HepG2 (cell line): Measurements from ENCODE around the gene TMEFF1.
A peak's percentile ranks its signal among the peaks of the same experiment; 100 is the strongest.

ENCODE experiments used
- ARNT ChIP-seq: fragments of 450-650 bp; IDR thresholded peaks from 2 replicates; pipeline ENCODE4 v1.6.1; 2017
- ATF6 ChIP-seq: sonication (generic); formaldehyde crosslinking; conservative IDR thresholded peaks from 2 replicates; pipeline ENCODE4 v1.4.0; 2020; ENCODE audit warnings: missing genetic modification reagents
- CREB1 ChIP-seq, 2 experiments: fragments of 450-650 bp in 1 of 2; IDR thresholded peaks; 2 replicates each; pipeline ENCODE4 v1.6.1; 2016 to 2017; ENCODE audit warnings: control low read depth in 1 of 2, mild to moderate bottlenecking in 1 of 2, missing compliant biosample characterization in 1 of 2, missing genetic modification characterization in 1 of 2
- E2F1 ChIP-seq: sonication (generic); formaldehyde crosslinking; IDR thresholded peaks from 2 replicates; pipeline ENCODE4 v1.5.0; 2020; ENCODE audit warnings: missing genetic modification reagents
- NFE2L1 ChIP-seq: sonication (generic); formaldehyde crosslinking; IDR thresholded peaks from 2 replicates; pipeline ENCODE4 v1.4.0; 2020; ENCODE audit warnings: missing genetic modification reagents, mild to moderate bottlenecking, borderline replicate concordance
- TAF1 ChIP-seq: sonication (generic); formaldehyde crosslinking; IDR thresholded peaks from 2 replicates; pipeline ENCODE4 v1.4.0; 2020; ENCODE audit warnings: missing genetic modification reagents
- U2AF1 ChIP-seq: fragments of 200-400 bp; formaldehyde crosslinking; optimal IDR thresholded peaks from 2 replicates; pipeline ENCODE3; 2017; ENCODE audit warnings: mild to moderate bottlenecking, low read depth, low read length
- UBTF ChIP-seq: sonication (generic); formaldehyde crosslinking; IDR thresholded peaks from 2 replicates; pipeline ENCODE4 v1.4.0; 2020; ENCODE audit warnings: mild to moderate bottlenecking, missing genetic modification reagents
- ZNF333 ChIP-seq: sonication (generic); formaldehyde crosslinking; IDR thresholded peaks from 2 replicates; pipeline ENCODE4 v1.4.0; 2020; ENCODE audit warnings: mild to moderate bottlenecking, missing genetic modification reagents, borderline replicate concordance
- ZNF546 ChIP-seq: sonication (generic); formaldehyde crosslinking; conservative IDR thresholded peaks from 2 replicates; pipeline ENCODE4 v1.8.1; 2023; ENCODE audit warnings: mild to moderate bottlenecking, missing genetic modification reagents
- TF ChIP-seq, protein P1 (sequence below): sonication (generic); formaldehyde crosslinking; conservative IDR thresholded peaks from 2 replicates; pipeline ENCODE4 v1.4.0; 2020; ENCODE audit warnings: mild to moderate bottlenecking, missing genetic modification reagents, moderate library complexity
- TF ChIP-seq, protein P2 (sequence below): sonication (generic); formaldehyde crosslinking; IDR thresholded peaks from 2 replicates; pipeline ENCODE4 v1.5.0; 2020; ENCODE audit warnings: mild to moderate bottlenecking, missing genetic modification reagents, moderate library complexity

- TF ChIP-seq TAF1 (CRISPR knock-in tag), result no peak
- TF ChIP-seq ARNT, result no peak
- TF ChIP-seq, protein P1, sequence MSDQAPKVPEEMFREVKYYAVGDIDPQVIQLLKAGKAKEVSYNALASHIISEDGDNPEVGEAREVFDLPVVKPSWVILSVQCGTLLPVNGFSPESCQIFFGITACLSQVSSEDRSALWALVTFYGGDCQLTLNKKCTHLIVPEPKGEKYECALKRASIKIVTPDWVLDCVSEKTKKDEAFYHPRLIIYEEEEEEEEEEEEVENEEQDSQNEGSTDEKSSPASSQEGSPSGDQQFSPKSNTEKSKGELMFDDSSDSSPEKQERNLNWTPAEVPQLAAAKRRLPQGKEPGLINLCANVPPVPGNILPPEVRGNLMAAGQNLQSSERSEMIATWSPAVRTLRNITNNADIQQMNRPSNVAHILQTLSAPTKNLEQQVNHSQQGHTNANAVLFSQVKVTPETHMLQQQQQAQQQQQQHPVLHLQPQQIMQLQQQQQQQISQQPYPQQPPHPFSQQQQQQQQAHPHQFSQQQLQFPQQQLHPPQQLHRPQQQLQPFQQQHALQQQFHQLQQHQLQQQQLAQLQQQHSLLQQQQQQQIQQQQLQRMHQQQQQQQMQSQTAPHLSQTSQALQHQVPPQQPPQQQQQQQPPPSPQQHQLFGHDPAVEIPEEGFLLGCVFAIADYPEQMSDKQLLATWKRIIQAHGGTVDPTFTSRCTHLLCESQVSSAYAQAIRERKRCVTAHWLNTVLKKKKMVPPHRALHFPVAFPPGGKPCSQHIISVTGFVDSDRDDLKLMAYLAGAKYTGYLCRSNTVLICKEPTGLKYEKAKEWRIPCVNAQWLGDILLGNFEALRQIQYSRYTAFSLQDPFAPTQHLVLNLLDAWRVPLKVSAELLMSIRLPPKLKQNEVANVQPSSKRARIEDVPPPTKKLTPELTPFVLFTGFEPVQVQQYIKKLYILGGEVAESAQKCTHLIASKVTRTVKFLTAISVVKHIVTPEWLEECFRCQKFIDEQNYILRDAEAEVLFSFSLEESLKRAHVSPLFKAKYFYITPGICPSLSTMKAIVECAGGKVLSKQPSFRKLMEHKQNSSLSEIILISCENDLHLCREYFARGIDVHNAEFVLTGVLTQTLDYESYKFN, result 0 out of 2 replicates have a peak, but pooled peaks have one; percentile 27
- TF ChIP-seq ZNF333, result no peak
- TF ChIP-seq U2AF1, result no peak
- TF ChIP-seq ATF6 (CRISPR knock-in tag), result no peak
- no peak for TF ChIP-seq E2F1 (CRISPR knock-in tag)
- TF ChIP-seq ZNF546 (CRISPR knock-in tag), result no peak
- TF ChIP-seq CREB1 (IDR thresholded peaks at IDR 0.05), result no peak
- no peak for TF ChIP-seq CREB1 (CRISPR knock-in tag; IDR thresholded peaks at IDR 0.05)
- no peak for TF ChIP-seq UBTF
- TF ChIP-seq, protein P2, sequence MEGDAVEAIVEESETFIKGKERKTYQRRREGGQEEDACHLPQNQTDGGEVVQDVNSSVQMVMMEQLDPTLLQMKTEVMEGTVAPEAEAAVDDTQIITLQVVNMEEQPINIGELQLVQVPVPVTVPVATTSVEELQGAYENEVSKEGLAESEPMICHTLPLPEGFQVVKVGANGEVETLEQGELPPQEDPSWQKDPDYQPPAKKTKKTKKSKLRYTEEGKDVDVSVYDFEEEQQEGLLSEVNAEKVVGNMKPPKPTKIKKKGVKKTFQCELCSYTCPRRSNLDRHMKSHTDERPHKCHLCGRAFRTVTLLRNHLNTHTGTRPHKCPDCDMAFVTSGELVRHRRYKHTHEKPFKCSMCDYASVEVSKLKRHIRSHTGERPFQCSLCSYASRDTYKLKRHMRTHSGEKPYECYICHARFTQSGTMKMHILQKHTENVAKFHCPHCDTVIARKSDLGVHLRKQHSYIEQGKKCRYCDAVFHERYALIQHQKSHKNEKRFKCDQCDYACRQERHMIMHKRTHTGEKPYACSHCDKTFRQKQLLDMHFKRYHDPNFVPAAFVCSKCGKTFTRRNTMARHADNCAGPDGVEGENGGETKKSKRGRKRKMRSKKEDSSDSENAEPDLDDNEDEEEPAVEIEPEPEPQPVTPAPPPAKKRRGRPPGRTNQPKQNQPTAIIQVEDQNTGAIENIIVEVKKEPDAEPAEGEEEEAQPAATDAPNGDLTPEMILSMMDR (CRISPR knock-in tag), result no peak
- no peak for TF ChIP-seq NFE2L1 (CRISPR knock-in tag)
These were observed 7.7 kb upstream of the TMEFF1 start for GRCh38 chr9:100465274-100465673.
